Left renal cortex interstitium (tissue), 4 donors: ENCODE measurements around the gene PPM1B. TPM values are rescaled to one million over a fixed set of nuclear protein-coding genes. Genes with fewer than 3 reads are reported as not detected.
"Not testable (repeated sequence)": the region's sequence is repeated elsewhere in the genome, so short reads cannot be mapped to it uniquely, and the experiment has no call there.

Experiments used
- DNase-seq, 4 donors: peaks; one replicate each; pipeline ENCODE4 v3.0.0-alpha.2; 2013; ENCODE audit warnings: low read depth in 4 of 4, low spot score in 2 of 4, missing footprints in 1 of 4
- polyA plus RNA-seq, 4 donors: library from polyadenylated mRNA; unstranded; fragments of 120-200 nt; gene quantifications; one replicate each; pipeline ENCODE4 v1.2.1, GENCODE V29; 2013; ENCODE audit not compliant: insufficient read length in 4 of 4

Gene PPM1B
- 10 to 100 TPM; 56.8 to 86.1 (median 70.5) TPM for polyA plus RNA-seq

GRCh38 chr2:44168681-44169154 is at the start of gene PPM1B:
Gene PPM1B, plus strand, starts transcription at chr2:44168875. Its CDS starts 32,325 bp downstream, at chr2:44201200.
- no peak for DNase-seq

- no peak for DNase-seq
Measured at GRCh38 chr2:44119878-44120277, 48.8 kb upstream of the PPM1B start.

- DNase-seq, result no peak
Measured at GRCh38 chr2:44120428-44120827, 48.2 kb upstream of the PPM1B start.

- no peak for DNase-seq
Measured at GRCh38 chr2:44121899-44122298, 46.8 kb upstream of the PPM1B start.

- DNase-seq, result no peak
Measured at GRCh38 chr2:44124500-44124899, 44.2 kb upstream of the PPM1B start.

- DNase-seq, result peak in 1 of 4 donors; percentile 0
Measured at GRCh38 chr2:44126106-44126797, 42.4 kb upstream of the PPM1B start.

- no peak for DNase-seq
Measured at GRCh38 chr2:44130441-44130840, 38.2 kb upstream of the PPM1B start.

GRCh38 chr2:44131177-44131576 is 37.5 kb upstream of the PPM1B start:
- no peak for DNase-seq

- DNase-seq, result not testable (repeated sequence)
Measured at GRCh38 chr2:44133602-44134001, 35.1 kb upstream of the PPM1B start.

GRCh38 chr2:44134848-44135247 is 33.8 kb upstream of the PPM1B start:
- no peak for DNase-seq

- no peak for DNase-seq
Measured at GRCh38 chr2:44135296-44135695, 33.4 kb upstream of the PPM1B start.

GRCh38 chr2:44135771-44136170 is 32.9 kb upstream of the PPM1B start:
- DNase-seq, result no peak

- no peak for DNase-seq
Measured at GRCh38 chr2:44136252-44136651, 32.4 kb upstream of the PPM1B start.

- DNase-seq, result no peak
Measured at GRCh38 chr2:44137048-44137447, 31.6 kb upstream of the PPM1B start.

- no peak for DNase-seq
Measured at GRCh38 chr2:44137872-44138551, 30.7 kb upstream of the PPM1B start.

GRCh38 chr2:44139741-44140140 is 28.9 kb upstream of the PPM1B start:
- DNase-seq, result no peak

GRCh38 chr2:44142306-44142705 is 26.4 kb upstream of the PPM1B start:
- DNase-seq, result no peak

- no peak for DNase-seq
Measured at GRCh38 chr2:44143701-44144100, 25.0 kb upstream of the PPM1B start.

- no peak for DNase-seq
Measured at GRCh38 chr2:44148999-44149398, 19.7 kb upstream of the PPM1B start.

GRCh38 chr2:44150473-44150872 is 18.2 kb upstream of the PPM1B start:
- DNase-seq, result no peak

- DNase-seq, result no peak
Measured at GRCh38 chr2:44152865-44153669, 15.6 kb upstream of the PPM1B start.
